NCI-H510A (cell line): ENCODE data around the gene EOLA1.
"Not testable (repeated sequence)": the region's sequence is repeated elsewhere in the genome, so short reads cannot be mapped to it uniquely, and the experiment has no call there.

Source experiments
- DNase-seq: peaks from one replicate; lab custom pipeline; 2025; lab: John Stamatoyannopoulos, UW

The EOLA1 gene

DNA sequence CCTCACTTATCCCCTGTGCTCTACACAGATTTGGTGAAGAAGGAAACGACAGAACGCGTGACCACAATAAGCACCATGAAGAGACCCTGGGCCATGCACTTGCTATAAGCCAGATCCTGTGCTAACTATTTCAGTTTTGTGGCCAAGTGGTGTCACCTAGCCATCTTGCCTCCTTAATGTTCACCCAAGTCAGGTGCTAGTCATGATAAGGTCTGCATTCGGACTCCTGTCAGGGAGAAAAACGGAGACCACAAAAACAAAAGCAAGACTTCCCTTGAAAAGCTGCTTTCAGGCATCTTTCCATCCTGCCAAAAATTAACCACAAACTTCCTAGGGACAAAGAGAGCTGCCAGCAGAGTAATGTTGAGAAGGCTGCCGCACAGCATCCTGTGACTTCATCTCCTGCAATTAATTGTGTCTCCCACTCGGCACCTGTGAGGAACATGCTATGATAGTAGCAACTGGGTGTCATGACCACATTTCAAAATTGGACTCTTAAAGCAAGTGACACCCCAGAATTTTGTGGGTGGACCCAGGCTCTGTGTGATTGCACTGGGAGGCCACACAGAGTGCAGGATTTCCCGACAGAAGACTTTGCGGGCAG, 26.9 kb upstream of the EOLA1 start:
- DNase-seq, result no peak

DNA sequence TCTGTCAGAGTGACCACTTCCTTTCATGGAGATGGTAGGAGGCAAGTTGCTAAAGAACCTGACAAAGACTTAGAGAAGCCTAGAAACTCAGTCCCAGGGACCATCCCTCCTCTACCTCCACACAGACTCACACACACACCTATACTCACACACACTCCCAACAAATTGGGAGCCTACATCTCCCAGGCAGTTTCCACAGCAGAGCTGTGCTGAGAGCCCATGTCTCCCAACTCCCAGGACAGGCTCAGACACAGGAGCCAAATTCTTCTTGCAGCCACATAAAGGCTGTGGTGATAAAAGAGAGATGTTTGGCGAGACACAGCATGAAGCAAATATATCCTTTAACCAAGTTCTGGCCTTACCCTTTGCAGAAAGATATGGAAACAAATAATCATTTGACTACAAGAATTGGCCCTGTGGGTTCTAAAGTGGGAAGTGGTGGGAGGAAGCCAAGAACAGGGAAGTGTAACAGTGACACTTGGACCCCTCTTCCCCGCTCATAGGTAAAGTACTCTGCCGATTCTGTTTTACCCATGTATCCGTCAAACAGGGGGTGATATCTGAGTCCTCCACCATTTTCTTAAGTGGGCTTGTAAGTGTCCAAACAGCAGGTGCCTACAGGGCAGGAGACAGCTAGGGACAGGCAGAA, 24.7 kb upstream of the EOLA1 start:
- no peak for DNase-seq

DNA sequence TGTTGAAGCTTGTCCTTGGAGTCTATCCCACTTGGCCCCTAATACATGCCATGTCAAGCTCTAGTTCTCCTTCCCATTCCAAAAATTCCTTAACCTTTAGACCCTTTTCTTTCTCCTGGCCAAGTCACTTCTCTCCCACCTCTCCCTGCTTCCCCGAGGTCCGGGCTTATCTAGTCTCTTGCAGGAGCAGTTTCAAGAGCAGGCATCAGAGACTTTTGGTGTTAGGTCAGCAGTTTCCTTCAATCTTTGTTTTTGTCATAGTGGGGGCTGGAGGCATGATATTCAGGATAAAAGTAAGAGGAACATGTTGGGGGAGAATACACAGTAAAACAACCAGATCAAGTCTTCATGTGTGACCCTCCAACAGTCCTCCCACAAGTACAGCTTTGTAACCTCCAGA, 24.2 kb upstream of the EOLA1 start:
- no peak for DNase-seq

DNA sequence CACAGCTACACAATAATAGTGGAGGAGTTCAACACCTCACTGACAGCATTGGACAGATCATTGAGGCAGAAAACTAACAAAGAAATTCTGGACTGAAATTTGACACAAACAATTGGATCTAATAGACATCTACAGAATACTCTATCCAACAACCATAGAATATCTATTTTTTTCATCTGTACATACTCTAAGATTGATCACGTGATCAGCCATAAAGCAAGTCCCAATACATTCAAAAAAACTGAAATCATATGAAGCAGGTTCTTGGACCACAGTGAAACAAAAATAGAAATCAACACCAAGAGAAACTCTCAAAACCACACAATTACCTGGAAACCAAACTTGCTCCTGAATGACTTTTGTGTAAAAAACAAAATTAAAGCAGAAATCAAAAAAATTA, 23.5 kb upstream of the EOLA1 start:
- no peak for DNase-seq

DNA sequence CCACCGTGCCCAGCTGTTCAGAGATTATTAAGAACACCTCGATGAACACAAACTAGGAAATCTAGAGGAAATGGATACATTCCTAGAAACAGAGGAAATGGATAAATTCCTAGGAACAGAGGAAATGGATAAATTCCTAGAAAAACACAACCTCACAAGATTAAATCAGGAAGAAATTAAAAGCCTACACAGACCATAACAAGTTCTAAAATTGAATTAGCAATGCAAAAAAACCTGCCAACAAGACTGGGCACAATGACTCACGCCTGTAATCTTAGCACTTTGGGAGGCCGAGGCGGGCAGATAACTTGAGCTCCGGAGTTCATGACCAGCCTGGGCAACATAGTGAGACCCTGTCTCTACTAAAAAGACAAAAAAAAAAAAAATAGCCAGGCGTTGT, 22.6 kb upstream of the EOLA1 start:
- no peak for DNase-seq

DNA sequence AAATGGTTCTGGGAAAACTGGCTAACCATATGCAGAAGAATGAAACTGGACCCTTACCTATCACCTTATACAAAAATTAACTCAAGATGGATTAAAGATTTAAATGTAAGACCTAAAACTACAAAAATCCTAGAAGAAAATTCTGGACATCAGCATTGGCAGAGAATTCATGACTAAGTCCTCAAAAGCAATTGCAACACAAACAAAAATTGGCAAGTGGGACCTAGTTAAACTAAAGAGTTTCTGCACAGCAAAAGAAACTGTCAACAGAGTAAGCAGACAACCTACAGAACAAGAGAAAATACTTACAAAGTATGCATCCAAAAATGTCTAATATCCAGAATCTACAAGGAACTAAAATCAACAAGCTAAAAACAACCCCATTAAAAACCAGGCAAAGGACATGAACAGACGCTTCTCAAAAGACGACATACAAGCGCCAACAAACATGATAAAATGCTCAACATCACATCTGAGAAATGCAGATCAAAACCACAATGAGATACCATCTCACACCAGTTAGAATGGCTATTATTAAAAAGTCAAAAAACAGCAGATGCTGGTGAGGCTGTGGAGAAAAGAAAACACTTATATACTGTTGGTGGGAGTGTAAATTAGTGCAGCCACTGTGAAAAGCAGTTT, 20.1 kb upstream of the EOLA1 start:
- DNase-seq, result not testable (repeated sequence)

DNA sequence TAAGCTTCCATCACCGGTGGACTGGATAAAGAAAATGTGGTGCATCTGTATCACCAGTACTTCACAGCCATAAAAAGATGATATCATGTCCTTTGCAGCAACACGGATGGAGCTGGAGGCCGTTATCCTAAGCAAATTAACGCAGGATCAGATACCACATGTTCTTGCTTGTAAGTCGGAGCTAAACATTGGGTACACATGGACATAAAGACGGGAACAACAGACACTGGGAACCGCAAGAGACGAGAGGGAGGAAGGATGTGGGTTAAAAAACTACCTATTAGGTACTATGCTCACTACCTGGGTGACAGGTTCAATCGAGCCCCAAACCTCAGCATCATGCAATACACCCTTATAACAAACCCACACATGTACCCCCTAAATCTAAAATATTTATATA, 19.4 kb upstream of the EOLA1 start:
- no peak for DNase-seq

DNA sequence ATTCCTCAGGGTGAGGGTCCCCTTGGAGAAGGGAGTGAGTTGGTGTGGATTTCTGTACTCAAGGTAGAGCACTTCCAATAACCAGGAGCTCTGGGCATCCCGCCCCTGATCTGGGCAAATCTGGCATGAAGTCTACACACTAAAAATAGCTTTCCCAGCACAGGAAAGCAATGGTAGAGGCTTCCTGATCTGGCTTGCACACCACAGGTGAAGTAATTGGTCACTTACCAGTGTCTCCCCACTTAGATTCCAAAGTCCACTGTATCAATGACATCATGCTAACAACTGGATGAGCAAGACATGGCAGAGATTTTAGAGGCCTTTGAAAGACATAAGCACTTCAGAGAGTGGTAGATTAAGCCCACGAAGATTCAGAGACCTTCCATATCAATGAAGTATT, 17.9 kb upstream of the EOLA1 start:
- DNase-seq, result no peak

DNA sequence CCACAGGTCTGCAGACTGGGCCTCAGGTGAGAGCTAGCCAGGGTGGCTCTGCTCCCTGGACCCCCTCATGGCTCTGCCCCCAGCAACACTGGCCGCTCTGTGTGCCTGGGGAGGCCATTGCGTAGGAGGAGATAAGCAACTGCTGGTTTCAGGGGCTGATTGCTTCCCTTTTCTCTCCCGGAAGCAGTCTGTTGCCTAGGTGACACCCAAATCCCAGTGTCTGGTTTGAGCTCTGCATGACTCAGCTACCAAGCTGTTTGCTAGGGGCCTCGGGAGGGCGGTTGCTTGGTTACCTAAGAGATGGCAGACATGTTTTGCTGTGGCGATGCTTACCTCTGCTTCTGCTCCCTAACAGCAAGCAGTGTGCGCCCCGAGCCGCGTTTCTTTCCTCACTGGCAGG, 15.4 kb upstream of the EOLA1 start:
- DNase-seq, result not testable (repeated sequence)

DNA sequence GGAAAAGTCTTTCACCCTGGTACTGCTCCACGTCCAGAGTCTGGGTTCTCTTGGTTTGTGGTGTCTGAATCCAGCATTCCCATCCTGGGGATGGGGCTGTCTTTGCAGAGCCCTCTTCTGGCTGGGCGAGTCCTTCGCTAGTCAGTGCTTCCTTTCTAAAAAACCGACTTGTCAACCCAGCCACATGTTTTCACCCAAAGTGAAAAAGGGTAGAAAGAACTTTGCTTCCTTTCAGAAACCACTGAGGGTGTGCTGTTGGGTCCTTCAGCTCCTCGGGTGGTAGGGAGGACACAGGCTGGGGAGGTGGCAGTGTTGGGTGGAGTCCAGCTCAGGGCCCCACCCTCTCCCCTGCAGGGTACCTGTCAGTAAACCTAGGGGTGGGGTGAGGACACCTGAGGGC, 14.9 kb upstream of the EOLA1 start:
- not testable (repeated sequence) for DNase-seq

DNA sequence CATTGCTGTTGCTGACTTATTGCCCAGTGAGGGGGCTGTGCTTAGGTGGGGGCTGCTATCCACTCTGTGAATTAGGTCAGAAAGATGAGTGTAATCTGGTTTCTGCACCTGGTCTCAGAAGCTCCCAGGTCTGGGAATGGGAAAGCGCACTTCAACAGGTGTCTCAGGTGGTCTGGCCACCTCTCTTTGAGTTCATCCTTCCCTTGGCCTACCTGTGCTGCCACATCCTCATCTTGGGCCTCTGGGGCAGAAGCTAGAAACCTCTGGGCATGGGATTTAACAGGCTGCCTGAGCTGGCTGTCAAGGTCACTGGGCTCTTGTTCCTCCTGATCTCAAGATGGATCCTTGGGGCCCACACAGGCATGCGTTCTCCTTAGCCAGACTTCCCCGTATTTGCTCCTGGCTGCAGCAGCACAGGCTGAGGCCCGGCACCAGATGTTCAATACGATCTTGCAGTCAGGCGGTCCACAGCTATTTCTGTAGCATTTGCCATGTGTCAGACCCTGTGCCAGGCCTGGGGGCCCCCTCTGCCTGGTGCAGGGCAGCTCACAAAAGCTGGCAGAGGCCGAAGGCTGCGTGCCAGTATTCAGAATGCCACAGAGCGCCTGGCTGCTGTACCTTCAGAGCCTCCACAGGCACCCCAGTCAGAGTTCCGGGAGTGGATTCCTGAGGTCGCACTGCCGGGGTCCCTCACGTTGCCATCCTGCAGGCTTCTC, 14.3 kb upstream of the EOLA1 start:
- not testable (repeated sequence) for DNase-seq

DNA sequence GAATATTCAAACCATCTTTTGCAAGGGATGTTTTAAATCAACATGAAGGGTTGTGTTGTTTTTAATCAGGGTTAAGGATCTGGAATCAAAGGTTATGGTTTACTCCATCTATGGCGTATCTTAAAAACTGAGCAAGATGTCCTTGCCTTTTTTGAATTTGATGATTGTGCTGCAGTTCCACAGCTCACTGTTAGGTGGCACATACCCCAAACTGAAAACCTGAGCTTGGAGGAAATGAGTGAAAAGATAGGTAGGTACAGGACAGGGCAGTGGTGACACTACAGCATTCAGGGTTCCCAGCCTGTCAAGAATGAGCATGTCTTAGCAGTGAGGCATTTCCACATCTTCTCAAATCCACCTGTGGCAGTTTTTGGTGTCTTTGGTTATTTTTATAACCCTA, 13.1 kb upstream of the EOLA1 start:
- DNase-seq, result no peak

DNA sequence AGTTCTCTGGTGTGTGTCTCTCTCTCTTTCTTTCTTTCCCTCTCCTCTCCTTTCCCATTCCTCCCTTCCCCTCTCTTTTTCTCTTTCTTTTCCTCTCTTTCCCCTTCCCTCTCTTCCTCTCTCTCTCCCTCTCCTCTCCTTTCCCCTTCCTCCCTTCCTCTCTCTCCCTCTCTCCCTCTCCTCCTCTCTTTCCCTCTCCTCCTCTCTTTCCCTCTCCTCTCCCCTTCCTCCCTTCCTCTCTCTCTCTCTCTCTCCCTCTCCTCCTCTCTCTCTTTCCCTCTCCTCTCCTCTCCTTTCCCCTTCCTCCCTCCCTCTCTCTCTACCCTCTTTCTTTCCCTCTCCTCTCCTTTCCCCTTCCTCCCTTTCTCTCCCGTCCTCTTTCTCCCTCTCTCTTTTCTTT, 12.4 kb upstream of the EOLA1 start:
- DNase-seq, result no peak

DNA sequence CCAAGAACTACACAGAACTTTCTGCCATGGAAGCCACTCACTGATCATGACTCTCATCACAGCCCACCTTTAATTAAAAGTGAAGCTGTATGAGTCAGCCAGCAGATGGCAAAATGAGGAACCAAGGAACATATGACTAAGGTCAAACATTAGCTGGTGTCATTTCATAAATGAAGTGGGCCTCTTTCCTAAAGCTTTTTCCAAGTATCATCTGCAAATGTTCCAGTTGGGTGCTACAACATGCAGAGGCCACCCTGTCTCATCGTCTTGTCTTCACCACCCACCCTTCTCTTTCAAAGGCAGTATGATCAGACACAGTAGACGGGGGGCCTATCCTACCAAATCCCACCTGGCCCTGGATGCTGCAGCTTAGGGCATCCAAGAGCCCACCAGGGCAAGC, 9.2 kb upstream of the EOLA1 start:
- DNase-seq, result no peak

DNA sequence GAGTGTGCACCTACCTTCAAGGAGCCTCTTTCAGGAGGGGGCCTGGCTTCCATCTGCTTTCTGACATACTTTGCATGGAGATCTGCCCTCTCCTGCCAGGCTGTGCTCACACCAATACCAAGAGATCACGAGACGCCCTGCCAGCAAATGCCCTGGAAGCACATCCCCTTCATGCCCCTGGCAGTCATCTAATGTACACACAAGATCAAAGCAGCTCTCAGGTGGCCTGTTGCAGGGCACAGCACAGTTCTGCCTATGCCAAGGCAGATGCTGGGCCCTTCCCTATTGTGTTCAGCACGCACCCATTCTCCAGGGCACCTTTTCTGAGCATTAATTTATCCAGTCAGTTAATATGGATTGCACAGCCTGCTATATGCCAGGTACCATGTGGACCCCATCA, 7.9 kb upstream of the EOLA1 start:
- DNase-seq, result not testable (repeated sequence)

DNA sequence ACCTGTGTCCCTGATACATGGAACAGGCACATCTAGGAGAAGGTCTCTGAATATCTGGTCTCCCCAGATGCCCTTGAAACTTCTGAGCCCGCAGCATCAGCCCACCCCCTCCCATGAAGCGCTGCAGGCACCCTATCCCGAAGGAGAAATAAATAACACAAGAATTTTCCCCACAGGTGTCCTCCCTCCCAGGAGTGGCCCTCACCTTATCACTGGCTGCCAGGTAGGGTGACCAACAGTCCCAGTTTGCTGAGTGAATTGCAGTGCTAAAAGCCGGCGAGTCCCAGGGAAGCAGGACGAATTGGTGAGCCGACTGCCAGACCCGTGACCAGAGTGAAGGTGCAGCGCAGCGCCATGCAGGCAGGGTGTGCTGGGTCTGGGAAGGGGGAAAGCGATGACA, 6.8 kb upstream of the EOLA1 start:
- DNase-seq, result not testable (repeated sequence)

DNA sequence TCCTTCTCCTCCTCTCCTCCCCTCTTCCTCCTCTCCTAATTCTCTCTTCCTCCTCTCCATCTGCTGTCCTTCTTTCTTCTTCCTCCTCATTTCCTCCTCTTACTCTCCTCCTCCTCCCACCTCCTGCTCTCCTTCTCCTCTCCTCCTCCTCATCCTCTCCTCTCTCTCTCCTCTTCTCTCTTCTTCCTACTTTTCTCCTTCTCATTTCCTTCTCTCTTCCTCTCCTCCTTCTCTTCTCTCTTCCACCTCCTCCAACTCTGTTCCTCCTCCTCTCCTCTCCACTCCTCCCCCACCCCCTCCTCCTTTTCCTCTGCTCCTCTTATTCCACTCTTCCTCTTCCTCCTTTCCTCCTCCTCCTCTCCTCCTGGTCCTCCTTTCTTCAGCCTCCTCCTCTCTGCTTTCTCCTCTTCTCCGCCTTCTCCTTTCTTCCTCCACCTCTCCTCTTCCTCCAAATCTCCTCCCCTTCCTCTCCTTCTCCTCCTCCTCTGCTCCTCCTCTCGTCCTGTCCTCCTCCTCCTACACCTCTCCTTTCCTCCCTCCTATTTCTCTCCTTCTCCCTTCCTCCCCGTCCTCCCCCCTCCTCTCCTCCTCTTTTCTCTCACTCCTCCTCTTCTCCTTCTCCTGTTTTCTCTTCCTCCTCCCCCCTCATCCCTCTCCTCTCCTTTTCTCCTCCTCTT, 5.7 kb upstream of the EOLA1 start:
- DNase-seq, result not testable (repeated sequence)

DNA sequence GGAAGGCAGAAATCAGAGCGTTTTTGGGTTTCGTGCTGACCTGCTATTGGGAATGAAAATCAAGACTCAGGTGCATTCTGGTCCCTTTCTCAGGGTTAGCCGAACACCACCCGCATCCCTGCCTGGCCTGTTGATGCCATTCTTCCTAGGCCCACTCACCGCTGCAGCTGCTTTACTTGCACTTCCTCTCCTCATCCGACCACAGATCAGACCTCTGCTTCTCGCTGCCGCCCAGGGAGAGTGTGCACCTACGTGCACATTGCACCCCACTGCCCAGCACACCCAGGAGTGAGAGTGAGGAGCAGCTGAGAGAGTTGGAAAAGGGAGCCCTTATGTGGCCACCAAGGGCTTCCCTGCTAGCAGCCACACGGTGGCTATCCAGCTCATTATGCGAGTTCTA, 3.3 kb upstream of the EOLA1 start:
- not testable (repeated sequence) for DNase-seq

DNA sequence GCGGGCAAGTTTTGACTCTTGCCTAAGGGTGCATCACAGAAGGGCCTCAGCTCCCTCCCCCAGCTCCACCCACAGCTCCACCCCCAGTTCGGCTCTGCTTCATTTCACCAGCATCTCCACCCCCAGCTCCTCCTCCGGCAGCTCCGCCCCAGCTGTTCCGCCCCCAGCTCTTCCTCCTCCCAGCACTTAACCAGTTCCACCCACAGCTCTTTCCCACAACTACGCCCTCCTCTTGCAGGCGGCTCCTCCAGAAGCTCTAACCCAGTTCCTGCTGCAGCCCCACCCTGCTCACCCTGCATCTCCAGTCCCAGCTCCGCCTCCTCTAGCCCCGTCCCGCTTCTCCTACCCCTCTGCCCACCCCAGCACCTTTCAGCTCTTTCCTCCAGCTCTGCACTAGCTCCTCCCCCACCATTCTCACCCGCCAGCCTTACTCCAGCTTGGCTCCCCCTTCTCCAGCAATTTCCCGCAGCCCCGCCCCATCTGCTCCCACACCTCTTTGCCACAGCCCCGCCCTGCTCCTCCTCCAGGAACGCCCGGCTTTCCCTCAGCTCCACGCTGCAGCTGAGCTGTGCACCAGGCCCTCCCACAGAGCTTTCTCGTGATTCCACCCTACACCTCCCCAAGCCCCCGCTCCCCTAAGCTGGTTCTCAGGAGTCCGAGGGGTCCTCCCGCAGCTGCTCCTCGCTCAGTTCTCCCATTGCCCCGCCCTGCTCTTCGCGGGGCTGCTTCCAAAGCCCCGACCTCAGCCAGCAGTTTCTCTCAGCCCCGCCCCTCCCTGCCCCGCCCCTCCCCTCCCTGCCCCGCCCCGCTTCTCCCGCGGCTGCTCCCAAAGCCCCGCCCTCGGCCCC, 1.3 kb upstream of the EOLA1 start:
- DNase-seq, result peak; percentile 86

DNA sequence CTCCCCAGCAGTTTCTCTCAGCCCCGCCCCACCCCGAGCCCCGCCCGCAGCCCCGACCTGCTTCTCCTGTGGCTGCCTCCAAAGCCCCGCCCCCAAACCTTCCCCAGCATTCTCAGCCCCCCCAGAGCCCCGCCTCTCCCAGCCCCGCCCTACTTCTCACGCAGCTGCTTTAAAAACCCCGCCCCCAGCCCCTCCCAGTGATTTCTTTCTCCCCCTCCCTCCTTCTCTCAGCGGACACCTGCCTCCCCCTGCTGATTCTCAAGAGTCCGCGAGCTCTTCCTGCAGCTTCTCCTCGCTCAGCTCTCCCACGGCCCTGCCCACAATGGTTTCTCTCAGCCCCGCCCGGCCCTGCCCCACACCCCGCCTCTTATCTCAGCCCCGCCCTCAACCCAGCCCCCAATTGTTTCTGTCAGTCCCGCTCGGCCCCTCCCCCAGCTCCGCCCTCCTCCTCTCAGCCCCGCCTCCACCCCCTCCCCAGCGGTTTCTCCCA, 636 bp upstream of the EOLA1 start:
- peak; percentile 90 for DNase-seq

DNA sequence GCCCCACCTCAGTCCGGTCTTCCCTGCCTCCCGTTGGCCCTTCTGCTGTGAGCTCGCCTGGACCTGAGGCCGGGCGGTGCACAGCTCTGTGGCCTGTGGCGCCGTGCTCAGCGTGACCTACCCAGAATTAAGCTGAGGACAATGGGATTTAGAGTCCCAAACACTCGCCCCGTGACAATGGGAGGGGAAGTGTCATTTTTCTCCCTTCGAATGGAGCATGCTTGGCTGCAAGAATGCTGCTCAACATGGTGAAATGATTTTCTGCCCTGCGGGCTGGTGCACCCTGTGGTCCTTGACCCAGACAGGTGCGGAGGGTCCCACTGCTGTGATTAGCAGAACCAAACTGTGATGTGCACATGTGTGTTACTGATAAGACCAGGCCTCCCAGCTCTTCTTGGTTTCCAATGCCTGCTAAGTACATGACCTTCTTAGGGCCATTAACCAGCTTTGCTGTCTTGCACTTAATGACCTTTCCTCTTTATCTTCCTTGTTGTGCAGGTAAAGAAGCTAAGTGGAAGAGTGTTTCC, 772 bp downstream of the EOLA1 start:
- DNase-seq, result no peak
